Activated gamma-delta T cell treated with Interleukin-2 at 50 U/mL for 16 hours (primary cell): Measurements from ENCODE around the gene CDH1.

Source experiments
- DNase-seq: peaks from one replicate; pipeline ENCODE4 v3.0.0-alpha.2; 2020

CDH1 gene

GRCh38 chr16:68732741-68733399 lies 4.2 kb upstream of the CDH1 start:
- DNase-seq = no peak

- DNase-seq = no peak
Measured at GRCh38 chr16:68733570-68733969, 3.5 kb upstream of the CDH1 start.

GRCh38 chr16:68734782-68735181 lies 2.3 kb upstream of the CDH1 start:
- DNase-seq = no peak

GRCh38 chr16:68736561-68736960 lies 531 bp upstream of the CDH1 start:
- no peak for DNase-seq

GRCh38 chr16:68737730-68738629 lies 888 bp downstream of the CDH1 start:
- DNase-seq = no peak

GRCh38 chr16:68739964-68740627 lies 3.0 kb downstream of the CDH1 start:
- no peak for DNase-seq

- DNase-seq = no peak
Measured at GRCh38 chr16:68740628-68741346, 3.7 kb downstream of the CDH1 start.

- DNase-seq = no peak
Measured at GRCh38 chr16:68743664-68744063, 6.6 kb downstream of the CDH1 start.

GRCh38 chr16:68744744-68745280 lies 7.7 kb downstream of the CDH1 start:
- no peak for DNase-seq

GRCh38 chr16:68746951-68747350 lies 9.9 kb downstream of the CDH1 start:
- DNase-seq = no peak

GRCh38 chr16:68749432-68749831 lies 12.3 kb downstream of the CDH1 start:
- DNase-seq = no peak

GRCh38 chr16:68750193-68750695 lies 13.2 kb downstream of the CDH1 start:
- no peak for DNase-seq

- DNase-seq = no peak
Measured at GRCh38 chr16:68751160-68751559, 14.1 kb downstream of the CDH1 start.

- peak; percentile 46 for DNase-seq
Measured at GRCh38 chr16:68752602-68753001, 15.5 kb downstream of the CDH1 start.

- no peak for DNase-seq
Measured at GRCh38 chr16:68754084-68754792, 17.1 kb downstream of the CDH1 start.

GRCh38 chr16:68756239-68756915 lies 19.3 kb downstream of the CDH1 start:
- no peak for DNase-seq

- no peak for DNase-seq
Measured at GRCh38 chr16:68757625-68757935, 20.5 kb downstream of the CDH1 start.

- no peak for DNase-seq
Measured at GRCh38 chr16:68759062-68759461, 22.0 kb downstream of the CDH1 start.

GRCh38 chr16:68760671-68761275 lies 23.7 kb downstream of the CDH1 start:
- no peak for DNase-seq

GRCh38 chr16:68762996-68763756 lies 26.1 kb downstream of the CDH1 start:
- no peak for DNase-seq
